Smooth muscle cell of the brain vasculature (primary cell): ENCODE data around the gene SPNS2.

Source experiments
- DNase-seq: peaks from one replicate; pipeline ENCODE4 v3.0.0-alpha.2; 2012; ENCODE audit warnings: low read depth, low spot score

SPNS2 gene

DNA sequence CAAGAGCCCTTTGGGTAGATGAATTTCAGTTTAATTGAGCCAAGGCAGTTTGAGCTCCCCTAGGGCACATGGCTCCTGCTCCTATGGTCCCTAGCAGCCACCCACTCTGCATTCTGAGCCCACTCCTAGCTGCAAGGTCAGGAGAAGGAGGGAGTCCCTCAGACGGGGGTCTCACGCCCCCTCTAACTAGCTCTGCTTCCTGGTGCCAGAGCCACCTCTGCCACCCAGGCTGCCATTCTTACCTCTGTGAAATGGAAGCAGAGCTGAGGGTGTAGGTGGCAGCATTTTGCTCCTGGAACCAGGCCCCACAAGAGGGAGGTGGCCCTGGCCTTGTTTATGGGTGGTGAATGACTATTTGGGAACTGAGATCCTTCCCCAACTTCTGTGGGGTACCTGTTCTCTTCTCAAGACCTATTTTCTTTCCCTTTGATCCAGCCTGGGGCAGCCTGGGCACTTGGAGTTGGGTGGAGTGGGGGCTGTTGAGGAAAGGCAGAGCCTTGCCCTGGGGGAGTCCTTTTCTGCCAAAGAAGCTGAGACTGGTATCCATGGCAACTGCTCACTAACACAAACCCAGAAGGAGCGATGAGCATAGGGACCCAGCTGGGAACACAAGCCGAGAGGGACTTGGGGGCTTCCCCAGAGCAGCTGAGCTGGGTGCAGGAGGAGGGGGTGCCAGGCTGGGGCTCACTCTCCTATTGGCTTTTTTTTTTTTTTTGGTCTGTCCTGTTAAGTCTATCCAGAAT lies 4.8 kb downstream of the SPNS2 start:
- no peak for DNase-seq

DNA sequence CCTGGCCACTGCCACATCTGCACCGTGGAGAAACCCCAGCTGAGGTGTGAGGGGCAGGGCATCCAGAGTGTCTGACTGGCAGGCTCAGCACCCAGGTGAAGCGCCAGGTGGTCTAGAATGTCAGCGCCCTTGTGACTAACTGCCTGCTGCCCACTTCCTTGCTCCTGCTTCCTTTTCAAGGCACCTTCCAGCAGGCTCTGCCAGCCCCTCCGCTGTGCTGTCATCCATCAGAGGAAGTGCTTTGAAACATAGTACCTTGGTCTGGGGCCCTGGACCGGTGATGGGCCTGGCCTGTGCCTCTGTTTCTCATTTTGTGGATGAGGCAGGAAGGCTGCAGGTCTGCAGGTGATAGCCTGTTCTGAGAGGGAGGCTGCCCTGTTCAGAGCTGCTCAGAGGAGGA lies 5.5 kb downstream of the SPNS2 start:
- no peak for DNase-seq

DNA sequence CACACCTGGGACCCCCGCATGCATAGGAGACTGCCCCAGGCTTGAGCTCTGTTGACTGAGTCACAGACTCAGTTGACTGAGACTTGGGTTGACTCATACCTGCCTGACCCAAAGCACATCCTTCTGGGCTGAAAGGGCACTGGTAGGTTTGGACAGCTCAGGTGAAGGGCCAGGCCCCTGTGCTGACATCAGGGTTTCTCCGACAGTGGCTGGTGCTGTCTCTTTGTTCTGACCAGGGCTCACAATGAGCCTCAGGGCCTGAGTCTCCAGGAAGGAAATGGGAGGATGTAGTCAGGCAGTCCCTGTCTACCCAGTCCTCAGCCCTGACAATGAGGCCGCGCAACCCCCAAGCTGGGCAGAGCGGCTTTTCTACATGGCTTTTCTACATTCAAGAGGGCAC lies 6.5 kb downstream of the SPNS2 start:
- no peak for DNase-seq

DNA sequence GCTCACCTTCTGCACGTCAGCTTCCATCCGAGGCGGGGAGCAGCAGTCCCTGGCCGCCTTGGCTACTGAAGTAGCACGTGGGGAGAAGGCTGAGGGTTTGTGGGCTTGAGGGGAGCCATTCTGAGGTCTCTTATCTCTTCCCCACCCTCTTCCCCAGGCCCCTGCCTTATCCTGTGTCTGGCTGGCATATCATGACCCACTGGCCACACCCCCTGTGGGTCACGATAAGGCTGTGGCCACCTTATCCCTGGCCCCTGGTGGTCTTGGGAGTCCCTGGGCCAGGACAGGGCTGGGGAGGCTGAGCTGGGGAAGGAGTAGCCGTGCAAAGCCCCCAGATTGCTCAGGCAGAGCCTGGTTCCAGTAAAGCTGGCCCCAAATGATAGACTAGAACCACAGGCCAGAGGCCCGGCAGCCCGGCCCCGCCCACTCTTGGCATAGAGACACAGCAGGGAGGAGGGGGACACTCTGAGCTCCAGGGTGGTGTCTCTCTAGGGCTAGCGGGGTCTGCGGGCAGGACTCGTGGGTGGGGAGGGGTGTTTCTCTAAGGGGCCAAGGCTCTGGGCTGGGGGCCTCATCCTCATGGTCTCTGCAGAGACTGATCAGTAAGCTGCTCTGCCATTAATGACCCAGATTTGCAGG lies 7.6 kb downstream of the SPNS2 start:
- DNase-seq = no peak

DNA sequence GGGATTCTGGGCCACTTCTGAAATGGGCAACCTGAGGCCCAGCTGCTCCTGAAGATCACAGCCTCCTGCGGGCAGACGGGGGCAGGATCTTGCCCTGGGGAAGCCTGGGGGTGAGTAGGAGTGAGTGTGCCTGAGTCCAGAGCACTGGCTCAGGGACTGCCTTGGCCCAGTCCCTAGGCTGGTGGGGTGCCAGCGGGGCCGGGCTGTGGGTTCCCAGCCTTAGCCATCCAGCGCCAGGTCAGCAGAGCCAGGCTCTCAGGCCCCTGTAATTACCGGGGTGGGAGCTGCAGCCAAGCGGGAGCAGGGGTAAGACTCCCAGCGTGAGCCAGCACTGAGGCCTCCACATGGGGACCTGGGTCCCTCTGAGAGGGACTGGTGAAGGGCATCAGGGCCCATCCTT lies 8.2 kb downstream of the SPNS2 start:
- no peak for DNase-seq

DNA sequence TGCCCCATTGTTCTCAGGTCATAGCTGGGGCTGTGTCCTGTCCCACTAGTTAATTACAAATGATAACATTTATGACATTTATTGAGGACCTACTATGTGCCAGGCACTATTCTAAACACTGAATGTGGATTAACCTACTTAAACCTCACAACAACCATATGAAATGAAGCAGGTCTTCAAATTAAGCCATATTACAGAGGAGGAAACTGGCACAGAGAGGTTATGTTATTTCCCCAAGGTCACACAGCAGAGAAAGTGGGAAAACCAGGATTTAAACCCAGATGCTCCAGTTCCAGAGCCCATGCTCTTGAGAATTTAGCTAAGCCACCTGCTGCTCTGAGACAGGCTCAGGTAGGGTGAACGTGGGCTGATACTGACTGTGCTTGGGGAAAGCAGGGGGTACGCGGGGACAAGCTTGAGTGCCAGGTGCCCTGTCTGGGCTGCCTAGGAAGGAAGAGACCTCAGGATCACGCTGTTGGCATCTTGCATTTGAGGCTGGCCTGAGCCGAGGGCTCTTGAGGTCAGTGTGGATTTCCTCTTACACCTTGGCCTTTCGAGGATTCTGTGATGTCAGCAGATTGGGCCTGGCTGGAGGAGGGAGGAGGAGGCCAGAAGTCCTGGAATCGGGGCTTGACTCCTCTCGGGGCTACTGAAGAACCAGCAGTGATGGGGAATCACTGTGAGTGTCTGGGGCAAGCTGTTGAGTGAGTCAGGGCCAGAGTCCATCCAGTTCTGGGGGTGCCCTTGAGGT lies 8.9 kb downstream of the SPNS2 start:
- no peak for DNase-seq

DNA sequence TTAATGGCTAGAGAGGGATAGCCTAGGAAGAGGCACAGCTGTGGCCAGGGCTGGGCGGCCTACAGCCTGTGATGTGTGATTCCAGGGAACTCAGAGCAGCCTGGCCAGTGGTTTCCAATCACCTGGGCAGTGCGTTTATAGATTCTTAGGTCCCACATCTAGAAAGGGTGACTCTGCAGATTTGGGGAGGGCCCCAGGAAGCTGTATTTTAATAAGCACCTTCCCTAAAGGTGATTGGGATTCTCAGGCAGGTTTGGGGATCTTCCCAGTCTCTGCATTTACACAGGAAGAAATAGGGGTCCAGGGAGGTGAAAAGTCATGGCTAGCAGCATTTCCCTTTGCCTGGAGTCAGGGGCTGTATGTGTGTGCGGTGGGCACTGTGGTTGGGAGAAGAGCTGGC lies 9.5 kb downstream of the SPNS2 start:
- DNase-seq = no peak

DNA sequence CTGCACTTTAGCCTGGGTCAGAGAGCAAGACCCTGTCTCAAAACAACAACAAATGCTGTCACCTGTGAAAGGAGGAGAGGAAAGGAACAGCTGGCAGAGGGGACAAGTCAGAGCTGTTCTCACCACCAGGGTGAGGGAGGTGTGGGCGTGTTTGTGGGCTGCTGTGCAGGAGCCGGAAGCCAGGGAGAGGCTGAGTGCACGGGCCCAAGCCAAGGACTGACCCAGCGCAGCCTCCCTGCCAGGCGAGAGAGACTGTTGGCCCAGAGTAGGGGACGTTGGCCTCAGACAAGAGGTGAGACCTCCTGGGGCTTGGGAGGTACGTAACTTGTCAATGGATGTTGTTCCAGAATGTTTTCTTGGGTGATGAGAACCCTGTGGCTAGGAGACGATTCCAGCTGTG lies 10.7 kb downstream of the SPNS2 start:
- peak; percentile 52 for DNase-seq

DNA sequence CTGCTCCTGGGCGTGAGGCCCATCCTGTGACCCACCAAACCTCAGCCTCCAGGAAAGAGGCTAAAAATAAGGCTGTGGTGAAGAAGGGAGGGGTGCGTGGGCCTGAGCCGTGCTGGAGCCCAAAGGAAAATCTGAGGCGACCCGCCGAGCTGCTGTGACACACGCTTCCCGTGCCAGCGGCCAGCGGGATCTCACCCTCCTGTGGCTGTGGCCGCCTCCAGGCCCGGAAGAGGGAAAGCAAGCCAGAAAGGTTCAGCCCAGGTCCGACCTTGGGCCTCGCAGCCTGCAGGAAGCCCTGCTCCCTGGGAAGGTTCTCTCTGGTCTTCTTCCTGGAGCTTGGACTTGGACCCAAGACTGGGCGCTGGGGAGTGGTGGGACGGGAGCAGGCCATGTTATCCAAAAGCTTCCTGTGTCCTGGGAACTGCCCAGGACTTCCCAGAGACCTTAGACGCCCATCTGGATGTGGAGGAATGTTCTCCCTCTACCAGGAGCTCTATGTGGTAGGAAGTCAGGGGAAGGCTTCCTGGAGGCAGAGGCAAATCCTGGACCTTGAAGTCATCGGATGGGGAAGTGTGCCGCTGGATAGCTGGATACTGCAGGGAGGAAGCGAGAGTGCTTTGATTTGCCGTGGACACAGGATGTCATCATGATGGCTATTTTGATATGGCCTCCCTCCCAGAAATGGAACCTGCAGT lies 11.4 kb downstream of the SPNS2 start:
- DNase-seq = peak; percentile 43

DNA sequence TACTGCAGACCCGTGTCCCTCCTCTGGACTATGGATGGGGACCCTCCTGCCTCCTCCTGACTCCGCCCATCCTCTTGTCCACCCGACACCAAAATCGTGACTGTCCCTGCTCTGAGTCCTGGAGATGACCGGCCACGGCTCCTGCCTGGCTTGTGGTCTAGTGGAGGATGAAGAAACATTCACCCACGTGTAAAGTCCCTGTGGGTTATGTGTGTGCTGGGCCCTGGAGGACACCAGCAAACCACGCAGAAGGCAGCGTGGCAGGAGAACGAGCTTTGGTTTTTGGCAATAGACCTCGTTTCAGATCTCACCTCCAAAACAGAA lies 11.9 kb downstream of the SPNS2 start:
- no peak for DNase-seq

DNA sequence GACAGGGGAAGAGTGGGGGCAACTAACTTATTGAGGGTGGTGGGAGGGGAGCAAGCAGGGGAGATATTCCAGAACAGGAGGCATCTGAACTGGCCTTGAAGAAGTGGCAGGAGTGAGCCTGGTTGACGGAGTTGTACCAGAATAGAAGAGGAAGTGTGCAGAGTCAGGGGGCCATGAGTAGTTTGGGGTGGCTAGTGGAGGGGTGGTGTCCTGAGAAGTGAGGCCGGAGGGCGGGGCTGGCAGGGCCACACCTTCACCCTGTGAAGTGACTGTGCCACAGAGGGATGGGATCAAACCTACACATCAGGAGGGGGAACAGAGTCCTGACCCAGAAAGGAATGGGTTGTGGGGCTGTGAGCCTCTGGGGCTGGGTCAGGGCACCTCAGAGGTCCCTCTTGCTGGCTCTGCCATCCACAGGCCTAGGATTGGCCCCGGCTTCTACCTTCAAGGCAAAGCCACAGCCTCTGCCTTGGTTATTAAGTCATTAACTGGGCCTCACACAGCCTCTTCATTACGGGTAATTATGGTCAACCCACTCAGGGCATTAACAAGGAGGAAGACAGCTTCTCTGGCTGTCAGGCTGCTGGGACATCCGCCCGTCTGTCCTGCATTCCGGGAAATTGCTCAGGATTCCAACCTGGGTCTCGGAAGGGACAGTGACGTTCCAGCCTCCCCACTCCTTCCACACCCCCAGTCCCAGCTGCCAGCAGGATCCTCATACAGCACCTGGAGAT lies 12.7 kb downstream of the SPNS2 start:
- DNase-seq = no peak

DNA sequence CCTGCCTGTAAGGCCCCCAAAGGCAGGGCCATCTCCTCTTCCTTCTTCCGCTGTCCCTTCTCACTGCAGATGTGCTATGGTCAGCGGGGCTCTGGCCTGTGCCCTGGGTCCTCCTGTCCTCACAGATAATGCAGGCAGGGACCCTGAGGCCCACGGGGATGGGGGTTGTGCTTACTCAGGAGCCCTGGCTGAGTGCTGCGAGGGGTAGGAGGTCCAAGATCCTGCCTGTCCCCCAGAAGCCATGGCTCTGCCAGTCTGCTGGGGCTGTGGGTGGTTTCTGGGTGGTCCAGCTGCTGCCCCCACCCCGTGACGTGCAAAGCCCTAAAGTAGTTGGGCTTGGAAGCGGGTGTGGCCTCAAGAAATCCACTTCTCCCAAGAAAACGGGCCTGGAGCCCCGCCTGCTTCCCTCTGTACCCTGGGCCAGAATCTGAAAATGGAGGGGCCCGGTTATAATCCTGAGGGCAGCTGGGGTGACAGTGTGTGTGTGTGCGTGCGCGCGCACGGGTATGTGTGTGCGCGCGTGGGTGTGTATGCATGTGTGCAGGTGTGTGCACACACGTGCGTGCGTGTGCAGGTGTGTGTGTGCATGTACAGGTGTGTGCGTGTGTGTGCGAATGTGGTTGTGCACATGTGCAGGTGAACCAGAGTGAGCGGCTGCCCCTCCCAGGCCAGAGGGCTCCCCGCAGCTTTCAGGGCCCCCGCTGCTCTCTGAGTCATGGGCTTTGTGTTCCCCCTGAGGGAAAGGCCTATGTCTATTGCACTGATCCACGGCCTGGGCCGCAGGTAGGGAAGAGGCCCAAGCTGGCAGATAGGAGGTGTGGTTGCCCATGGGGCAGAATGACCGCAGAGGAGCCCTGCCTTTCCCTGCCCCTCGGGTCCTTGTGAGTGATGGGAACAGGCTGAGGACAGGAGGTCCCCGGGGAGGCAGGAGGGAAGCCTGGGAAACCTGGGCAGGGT lies 13.8 kb downstream of the SPNS2 start:
- no peak for DNase-seq

DNA sequence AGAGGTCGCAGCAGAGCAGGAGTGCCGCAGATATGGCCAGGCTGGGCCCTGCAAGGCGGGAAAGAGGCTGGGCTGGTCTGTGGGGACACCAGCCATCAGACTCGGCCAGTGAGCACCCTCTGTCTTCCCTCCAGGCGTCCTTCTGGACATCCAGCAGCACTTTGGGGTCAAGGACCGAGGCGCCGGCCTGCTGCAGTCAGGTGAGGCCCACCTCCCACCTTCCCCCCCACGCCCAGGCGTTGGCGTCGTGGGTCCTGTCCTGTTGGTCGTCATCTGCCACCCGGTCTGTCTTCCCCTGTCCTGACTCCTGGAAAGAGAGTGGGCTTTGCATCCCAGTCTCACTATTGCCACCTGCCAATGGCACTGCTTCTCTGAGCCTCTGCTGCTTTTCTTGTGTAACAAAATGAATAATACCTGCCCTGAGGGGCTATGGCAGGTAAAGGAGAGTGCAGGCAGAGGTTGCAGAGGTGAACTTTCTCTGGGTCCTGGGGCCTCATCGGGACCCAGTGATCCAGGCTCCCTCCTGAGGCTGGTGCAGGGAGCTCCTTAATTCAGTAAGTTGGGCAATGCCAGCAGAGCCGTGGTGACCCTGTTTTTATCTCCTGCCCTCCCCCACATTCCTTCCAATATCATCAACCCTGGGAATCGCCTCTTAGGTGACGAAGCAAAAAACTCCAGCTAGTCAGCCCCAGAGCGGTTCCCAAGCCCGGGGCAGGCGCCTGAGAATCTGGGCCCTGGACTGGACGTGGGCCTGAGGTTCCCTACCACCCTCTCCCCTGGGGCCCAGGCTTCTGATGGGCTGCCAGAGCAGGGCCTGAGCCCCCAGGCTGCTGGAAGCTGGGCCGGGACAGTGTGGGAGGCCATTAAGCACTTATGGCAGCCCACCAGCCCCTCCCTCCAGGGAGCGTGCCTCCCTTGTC lies 14.7 kb downstream of the SPNS2 start:
- no peak for DNase-seq

DNA sequence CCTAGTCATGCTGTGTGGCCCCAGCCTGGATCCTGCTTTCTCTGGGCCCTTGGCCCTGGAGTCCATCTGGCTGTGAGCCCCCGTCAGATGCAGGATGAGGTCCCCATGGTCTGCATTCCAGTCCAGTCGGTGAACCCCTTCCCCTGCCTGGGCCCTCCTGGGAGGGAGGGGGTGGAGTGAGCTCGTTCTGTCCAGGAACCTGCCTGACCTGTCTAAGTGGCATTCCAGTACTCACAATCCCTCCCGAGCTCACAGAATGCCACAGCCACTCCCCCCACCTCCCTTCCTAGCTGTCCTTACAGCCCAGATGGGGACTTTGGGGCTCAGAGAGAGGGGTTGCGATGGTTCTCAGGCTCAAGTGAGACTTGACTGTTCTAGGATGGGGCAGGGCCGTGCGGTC lies 15.5 kb downstream of the SPNS2 start:
- no peak for DNase-seq

DNA sequence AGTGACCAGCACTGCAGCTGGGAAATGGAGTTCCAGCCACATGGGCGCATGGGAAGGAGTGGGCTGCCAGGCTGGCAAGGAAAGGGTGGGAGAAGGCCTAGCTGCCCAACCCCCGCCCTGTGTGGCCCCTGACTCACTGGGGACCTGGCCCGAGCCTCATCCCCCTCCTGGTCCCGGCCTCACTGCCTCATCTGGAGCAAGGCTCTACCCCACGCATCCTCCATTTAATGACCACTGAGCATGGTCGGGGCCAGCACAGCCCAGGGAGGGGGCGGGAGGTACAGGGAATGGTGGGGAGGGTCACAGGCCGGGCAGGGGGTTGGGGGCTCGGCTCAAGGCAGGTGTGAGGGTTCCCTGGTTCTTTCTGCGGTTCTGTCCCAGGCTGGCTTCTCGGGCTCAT lies 16.1 kb downstream of the SPNS2 start:
- DNase-seq = no peak

DNA sequence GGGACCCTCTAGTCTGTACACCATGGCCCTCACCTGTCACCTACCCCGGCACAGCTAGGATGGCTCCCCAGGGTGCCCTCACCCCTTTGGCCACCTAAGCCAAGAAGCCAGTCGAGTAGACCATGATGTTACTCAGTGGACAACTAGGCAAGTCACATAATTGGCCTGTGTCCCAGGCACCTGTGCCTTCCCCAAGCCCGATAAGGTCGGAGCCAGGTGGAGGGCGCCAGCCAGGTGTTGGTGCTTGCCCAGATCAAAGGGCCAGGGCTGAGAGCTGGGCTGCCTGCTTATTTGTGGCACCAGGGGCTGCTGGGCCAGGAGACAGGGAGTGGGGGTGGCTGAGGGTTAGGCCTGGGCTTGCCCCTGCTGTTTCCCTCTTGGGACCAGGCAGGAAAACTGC lies 16.8 kb downstream of the SPNS2 start:
- DNase-seq = no peak

DNA sequence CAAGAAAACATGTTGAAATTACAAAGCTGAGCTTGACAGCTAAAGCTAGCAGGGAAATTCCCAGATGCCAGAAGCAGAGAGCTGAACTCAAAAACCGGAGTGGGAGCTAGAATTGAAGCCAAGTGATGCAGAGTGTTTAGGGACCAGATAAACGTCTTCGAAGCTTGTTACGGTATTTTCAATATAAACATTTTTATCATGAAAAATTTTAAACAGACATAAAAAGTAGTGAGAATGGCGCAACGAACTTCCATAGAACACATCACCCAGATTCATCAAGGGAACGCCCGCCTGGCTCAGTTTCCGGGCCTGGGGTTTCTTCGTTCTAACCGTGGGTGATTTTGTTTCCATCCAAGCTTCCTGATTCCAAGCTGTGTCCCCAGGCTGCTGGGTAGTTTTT lies 18.1 kb downstream of the SPNS2 start:
- no peak for DNase-seq

DNA sequence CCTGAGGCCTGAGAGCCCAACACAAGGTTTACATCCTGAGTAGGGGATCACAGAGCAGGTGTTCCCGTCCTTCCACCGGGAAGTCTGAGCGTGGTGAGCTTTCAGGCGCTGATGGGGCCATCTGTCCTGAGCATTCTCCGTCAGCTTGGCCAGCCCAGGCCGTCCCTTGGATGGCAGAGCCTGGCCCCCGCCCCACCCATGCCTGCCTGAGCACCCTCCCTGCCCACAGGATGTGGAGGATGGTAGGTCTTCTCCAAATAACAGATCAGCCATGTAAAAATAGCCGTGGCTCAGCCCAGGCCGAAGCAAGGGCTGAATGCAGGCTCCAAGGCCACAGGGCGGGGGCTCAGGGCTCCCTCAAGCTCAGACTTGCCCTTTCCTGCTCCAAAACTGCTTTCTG lies 20.2 kb downstream of the SPNS2 start:
- no peak for DNase-seq

DNA sequence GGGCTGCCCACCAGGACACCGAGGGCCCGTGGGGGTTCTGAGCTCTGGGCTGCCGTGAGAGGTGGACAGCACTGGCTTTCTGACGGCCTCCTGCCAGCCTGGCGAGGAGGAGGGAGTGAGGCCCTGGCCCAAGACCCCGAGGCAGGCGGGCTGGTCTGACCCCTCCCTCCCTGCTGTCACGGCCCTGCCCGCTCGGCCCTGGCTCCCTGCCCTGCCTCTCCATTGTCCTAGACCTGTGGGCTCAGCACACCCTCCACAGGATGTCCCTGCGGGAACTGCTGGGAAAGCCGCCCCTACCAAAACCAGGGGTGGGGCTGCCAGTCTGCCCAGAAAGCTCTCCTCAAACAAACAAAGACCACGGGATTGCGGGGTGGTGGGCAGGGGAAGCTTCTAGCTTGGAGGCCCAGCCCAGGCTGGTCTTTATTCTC lies 20.7 kb downstream of the SPNS2 start:
- DNase-seq = no peak
